LNCaP clone FGC (cell line): ENCODE data around the gene MOCS2.

Experiments used
- DNase-seq: peaks from one replicate; pipeline ENCODE4 v3.0.0-alpha.2; 2011; ENCODE audit warnings: low read depth
- H3K4me3 ChIP-seq: 2 replicates; pipeline ENCODE4 v1.5.1; 2011; ENCODE audit warnings: mild to moderate bottlenecking, low read depth, low read length, control low read depth
- TF ChIP-seq, protein P1 (sequence below): IDR thresholded peaks from 2 replicates; pipeline ENCODE4 v1.5.1; 2012; ENCODE audit warnings: mild to moderate bottlenecking; ENCODE audit not compliant: control insufficient read depth, insufficient read depth; ENCODE audit errors: extremely low read depth

MOCS2 gene

DNA sequence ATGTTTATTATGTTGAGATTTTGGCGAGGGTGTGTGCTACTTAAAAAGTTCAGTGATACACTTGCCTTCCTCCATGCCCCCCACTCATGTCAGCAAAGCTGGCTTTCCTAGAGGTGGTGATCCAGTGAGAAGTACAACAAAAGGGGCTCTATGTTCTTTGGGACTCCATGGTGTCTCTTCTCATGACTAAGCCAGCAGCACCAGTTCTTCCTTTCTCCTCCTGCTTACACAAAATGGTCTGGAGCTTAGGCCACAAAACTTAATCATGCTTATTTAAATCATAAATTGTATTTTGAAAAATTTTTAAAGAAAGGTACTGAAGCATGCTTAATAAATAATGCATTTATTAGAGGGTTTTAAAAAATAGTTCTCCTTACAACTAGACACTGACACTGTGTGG lies 22.4 kb downstream of the MOCS2 start:
- DNase-seq: no peak
- no peak overlapping the region for H3K4me3 ChIP-seq

DNA sequence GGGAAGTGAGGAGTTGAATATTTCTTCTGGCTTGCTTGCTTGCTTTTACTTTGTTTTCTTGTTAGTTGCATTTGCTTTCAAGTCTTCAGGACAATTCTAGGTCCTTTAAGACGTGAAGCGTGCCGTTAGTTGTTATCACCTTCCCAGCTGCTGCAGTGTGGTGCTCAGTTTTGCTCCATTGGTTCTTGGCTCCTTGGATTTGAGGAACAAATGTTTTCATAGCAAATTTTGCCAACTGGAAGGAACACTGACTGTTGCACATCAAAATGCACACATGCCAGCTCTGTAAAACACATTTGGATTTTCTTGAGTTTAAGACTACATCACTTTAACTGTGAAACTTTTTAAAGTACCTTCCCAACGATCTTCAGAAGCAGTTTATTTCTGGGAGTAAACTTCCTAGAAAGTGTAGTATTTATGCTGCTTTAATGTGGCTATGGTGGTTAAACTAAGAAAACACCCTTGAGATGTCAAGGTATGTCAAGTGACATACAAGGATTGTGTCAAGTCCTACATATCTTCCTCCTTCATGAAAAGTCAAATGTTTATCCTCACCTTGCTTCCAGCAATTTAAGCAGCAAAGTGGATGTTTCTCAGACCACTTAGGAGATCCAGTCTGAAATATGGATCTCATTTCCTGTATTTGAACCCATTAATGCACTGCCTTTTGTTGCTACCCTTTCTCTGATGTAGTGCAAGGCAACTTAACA lies 24.9 kb downstream of the MOCS2 start:
- H3K4me3 ChIP-seq: no peak overlapping the region
- TF ChIP-seq, protein P1, sequence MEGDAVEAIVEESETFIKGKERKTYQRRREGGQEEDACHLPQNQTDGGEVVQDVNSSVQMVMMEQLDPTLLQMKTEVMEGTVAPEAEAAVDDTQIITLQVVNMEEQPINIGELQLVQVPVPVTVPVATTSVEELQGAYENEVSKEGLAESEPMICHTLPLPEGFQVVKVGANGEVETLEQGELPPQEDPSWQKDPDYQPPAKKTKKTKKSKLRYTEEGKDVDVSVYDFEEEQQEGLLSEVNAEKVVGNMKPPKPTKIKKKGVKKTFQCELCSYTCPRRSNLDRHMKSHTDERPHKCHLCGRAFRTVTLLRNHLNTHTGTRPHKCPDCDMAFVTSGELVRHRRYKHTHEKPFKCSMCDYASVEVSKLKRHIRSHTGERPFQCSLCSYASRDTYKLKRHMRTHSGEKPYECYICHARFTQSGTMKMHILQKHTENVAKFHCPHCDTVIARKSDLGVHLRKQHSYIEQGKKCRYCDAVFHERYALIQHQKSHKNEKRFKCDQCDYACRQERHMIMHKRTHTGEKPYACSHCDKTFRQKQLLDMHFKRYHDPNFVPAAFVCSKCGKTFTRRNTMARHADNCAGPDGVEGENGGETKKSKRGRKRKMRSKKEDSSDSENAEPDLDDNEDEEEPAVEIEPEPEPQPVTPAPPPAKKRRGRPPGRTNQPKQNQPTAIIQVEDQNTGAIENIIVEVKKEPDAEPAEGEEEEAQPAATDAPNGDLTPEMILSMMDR: no peak
- no peak for DNase-seq

More for the DNA sequence above, 22.4 kb downstream of the MOCS2 start:
- TF ChIP-seq, protein P1: no peak

DNA sequence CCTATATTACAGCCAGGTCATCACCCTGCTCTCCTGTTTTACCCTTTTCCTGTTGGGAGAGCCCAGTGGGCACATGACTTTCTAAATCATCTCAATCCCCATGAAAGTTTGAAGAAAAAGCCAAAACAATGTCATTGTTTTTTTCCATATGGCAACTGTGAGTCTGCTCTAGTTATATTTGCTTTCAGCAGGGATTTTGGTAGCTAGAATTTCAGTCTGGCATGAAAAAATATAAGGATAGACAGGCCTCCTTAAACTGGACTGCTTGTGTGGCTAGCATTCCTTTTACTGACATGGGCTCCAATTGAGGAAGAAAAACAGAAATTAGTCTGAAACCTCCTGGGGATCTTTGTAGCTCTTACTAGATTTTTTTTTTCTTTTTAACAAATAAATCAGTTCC lies 25.6 kb downstream of the MOCS2 start:
- no peak for DNase-seq
- TF ChIP-seq, protein P1: no peak

DNA sequence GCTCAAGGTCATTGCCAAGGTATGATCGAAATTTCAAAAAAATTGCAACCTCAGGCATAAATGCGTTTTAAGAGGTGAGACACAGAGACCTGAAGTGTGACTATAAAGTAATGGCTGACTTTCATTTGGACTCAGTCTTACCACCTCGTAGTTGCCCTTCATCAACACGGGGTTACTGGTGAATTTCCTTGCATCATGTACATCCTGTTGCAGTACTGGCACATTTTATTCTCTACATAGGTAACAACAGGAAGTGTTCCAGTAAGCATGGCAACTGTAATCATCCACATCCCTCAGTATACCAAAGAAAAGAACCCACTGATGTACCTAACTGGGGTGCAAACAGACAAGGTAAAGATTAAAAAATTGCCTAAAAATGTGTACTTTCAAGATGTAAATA lies 29.3 kb downstream of the MOCS2 start:
- TF ChIP-seq, protein P1: no peak
- no peak for DNase-seq

More for the DNA sequence above, 25.6 kb downstream of the MOCS2 start:
- H3K4me3 ChIP-seq: no peak overlapping the region

DNA sequence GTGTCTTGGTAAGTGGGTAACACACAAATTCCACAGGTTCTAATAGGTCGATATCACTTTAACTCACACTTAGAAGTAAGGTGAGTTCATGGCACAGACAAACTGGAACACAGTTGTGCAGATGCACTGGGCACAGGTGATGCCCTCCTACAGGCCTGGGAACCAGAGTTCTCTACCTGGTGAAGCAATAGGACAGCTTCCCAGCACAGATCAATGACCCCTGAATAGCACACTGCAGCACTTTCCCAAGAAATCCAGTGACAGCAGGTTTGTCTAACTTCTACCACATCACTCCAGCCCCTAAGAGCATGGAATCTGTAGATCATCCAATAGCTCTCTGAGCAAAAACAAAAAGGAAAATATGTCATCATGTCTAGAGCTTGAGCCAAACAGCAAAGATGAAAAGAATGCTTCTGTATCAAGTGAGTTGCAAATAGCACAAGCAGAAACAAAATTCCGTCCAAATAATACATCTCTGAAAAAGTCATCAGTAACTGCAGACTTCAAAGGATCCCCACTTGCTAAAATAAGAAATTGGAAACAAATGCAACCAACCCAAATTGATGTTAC lies 33.5 kb downstream of the MOCS2 start:
- DNase-seq: no peak
- TF ChIP-seq, protein P1: no peak
- H3K4me3 ChIP-seq: no peak overlapping the region

More for the DNA sequence above, 29.3 kb downstream of the MOCS2 start:
- no peak overlapping the region for H3K4me3 ChIP-seq

DNA sequence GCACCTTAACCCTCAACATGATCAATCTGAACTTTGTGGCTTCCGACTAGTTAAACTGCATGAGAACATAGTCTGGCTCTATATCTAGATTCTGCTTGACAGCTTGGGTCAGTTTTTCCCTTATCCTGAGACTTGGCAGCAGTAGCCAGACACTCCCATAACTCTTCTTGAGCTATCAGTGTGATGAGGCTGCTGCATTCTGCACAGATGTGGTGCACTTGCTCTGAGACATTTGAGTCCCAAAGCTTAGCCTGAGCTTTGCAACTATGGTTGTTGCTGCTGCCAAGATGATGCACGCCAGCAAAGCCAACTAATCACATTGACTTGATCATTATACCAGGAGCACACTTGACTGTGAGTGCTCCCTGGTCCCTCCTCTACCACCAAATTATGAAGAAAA lies 36.2 kb downstream of the MOCS2 start:
- TF ChIP-seq, protein P1: no peak
- DNase-seq: no peak
- H3K4me3 ChIP-seq: no peak overlapping the region

DNA sequence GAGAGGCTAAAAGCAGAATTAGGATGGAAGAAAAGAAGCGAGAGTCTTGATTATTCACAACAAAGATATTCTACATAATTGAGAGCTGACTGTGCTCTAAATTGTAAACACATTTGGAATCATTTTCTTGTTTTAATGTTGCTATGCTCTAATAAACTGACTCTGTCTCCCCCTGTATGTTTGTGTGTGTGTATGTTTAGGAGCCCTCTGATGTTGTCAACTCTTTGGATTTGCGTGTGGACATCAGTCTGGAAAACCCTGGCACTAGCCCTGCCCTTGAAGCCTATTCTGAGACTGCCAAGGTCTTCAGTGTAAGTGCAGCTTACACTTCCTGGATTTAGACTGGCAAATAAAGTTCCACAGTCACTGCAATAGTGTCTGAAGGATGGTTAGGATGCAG lies 37.8 kb downstream of the MOCS2 start:
- no peak for DNase-seq
- H3K4me3 ChIP-seq: no peak overlapping the region
- TF ChIP-seq, protein P1: no peak
